ENCODE data around the gene SLC2A9.

The SLC2A9 gene

DNA sequence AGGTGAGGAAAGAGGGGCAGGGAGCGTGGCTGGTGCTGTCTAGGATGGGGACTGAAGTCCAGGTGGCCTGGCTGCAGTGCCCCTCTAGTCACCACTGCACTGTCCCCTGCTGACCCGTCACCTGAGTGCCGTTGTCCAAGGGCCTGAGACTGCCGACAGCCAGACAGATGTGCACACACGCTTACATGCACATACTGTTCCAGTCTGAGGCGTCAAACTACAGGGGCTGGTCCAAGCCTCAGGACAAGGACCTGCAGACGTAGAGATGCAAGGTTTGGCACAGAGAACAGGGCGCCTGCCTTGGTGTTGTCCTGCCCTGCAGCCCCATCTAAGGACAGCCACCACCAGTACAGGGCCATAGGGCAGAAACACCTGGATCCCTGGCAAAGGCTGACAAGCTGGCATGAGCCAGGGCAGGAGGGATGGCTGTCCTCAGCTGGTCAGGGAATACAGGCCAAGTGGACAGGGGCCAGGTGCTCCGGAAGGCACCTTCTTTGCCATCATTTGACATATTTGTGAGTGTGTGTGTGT lies 1.7 kb downstream of the SLC2A9 start:
- no peak for DNase-seq (ENCODE audit: low spot score)

DNA sequence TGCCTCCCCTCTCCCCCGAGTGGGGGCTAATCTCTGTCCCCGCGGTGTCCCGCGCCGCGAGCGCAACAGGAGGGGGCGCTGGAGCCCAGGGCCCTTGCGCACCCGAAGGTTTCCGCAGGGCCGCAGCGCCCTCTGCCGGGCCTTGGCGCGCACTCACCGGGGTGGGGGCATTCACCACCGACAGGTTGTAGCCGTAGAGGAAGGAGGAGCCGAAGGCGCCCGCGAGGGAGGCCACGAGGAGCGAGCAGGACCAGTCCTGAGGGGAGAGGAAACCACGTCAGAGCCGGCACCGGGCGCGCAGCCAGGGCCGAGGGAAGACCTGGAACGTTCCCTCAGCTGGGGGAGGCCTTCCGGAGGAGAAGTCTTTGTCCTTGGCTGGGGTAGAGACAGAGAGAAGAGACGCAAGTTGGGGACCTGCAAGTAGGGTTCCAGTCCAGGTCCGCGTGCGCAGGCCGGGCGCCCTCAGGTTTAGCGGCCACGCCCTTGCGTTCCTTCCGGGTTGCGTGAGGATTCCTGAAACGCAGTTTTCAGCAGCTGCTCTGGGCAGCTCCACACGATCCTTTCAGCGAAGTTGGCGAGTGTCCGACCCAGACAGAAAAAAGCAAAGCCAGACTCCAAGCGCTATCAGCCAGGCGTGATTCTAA lies 2.4 kb downstream of the SLC2A9 start:
- peak; percentile 87 for DNase-seq (ENCODE audit: low spot score)

- DNase-seq (ENCODE audit: low spot score) = no peak
Observed at GRCh38 chr4:10017037-10017893, 4.0 kb downstream of the SLC2A9 start.

- DNase-seq (ENCODE audit: low spot score) = no peak
Observed at GRCh38 chr4:10016169-10016568, 5.1 kb downstream of the SLC2A9 start.

DNA sequence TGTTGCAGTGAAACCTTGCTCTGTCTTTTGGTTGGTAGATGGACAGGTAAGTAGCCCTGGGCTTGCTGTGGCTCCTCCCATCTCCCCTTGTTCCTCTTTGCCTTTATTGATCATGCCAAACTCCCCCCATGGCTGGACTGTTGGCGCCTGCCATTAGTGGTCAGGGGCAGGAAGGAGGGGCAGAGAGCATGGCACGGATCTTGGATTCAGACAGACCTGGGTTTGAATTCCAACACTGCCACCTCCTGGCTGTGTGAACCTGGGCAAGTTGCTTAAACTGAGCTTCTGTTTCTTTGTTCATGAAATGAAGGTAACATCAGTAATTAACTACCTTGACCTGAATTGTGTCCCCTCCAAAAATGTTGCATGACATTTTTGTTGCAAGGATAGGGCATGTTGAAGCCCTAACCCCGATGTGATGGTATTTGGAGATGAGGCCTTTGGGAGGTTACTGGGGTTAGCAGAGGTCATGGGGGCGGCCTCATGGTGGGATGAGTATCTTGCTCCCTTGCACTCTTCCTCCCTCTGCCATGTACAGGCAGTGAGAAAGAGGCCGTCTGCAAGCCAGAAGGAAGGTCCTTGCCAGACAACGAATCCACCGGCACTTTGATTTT lies 6.0 kb downstream of the SLC2A9 start:
- no peak for DNase-seq (ENCODE audit: low spot score)

GRCh38 chr4:10013722-10014121 lies 7.6 kb downstream of the SLC2A9 start:
- no peak for DNase-seq (ENCODE audit: low spot score)

- DNase-seq (ENCODE audit: low spot score) = no peak
Observed at GRCh38 chr4:10011885-10012284, 9.4 kb downstream of the SLC2A9 start.

DNA sequence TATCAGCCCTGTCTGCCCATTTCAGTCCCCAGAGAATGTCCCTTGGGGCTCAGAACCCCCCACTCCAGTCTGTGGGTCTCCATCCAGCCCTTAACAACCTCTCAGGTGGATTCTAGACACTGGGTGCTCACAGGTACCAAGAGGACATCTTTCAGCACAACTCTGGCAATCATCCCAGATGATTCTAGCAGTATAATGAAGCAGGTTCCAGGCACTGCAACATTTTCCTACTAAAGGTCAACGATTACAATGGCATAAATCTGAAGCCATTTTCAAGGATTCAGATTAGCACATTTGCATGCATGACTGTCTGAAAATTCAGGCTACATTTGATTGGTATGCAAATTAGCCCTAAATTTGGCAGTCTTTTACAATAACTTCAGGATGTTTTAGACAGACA lies 10.0 kb downstream of the SLC2A9 start:
- no peak for DNase-seq (ENCODE audit: low spot score)

DNA sequence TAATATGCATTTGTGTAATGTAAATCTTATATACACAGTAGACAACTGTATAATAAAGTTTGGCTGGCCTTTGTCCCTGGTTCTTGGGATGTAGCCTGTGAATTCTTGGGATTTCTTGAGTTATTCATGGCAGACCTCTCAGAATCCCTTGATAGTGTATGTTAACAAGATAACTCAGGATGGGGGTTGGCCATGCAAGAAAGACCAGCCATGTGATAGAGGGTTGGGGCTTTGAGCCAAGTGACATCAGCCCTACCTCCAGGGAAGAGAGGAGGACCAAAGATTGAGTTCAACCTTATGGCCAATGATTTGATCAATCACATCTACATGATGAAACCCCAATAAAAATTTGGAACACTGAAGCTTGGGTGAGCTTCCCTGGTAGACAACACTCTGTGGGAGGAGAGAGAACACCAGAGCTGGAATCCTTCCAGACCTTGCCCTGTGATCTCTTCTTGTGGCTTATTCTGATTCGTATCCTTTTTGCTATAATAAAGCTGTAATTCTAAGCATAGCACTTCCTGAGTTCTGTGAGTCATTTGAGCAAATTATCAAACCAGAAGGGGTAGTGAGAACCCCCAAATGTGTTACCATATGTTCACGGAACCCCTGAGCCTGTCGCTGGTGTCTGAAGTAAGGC lies 11.3 kb downstream of the SLC2A9 start:
- DNase-seq (ENCODE audit: low spot score) = no peak

DNA sequence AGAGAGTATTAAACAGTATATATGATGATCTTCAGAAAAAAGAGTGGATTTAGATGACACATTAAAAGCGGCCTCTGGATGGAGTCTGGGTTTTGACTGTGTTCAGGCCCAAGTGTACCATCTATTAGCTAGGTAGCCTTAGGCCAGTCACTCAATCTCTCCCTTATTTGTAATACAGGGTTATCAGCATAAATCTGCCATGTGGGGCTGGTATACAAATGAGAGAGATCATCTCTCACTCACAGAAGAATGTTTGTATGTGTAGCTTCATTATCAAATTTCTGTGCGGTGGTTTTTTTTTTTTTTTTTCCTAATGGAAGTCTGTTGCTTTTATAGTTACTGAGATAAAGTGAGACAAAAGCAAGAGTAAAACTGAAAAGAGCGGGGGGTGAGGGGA lies 12.7 kb downstream of the SLC2A9 start:
- no peak for DNase-seq (ENCODE audit: low spot score)

DNA sequence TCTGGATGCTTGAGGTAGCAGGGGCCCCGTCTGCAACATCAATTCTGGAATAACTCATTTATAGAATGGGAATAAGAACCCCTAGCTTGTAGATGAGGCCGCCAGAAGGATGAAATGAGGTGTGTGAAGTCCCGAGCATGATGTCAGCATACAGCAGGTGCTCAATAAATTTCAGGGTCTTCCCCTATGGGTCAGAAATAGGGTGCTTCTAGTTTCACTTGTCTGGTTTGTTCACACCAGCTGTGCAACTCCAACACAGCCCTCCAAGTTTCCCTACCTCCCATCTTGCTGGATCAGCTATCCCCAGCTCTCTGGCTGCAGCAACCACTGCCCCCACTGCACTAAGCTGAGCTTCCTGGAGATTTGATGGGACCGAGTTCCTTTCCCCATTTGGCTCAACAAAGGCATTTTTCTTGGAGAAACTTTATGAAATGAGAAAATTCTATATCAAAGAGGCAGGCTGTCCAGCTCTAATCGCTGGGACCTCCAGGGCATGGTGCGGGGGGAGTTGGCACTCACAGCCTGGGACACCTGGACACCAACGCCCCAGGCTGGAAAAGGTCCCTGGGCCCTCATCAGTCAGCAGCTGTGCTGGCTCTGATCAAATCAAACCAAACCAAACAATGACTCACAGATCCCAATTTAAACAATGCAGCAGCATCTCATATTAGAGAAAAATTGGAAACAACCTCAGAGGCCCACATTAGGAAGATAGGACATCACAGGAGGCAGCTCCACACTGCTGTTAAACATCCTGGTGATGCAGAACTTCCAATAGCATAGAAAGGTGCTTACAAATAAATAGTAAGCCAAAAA lies 13.3 kb downstream of the SLC2A9 start:
- no peak for DNase-seq (ENCODE audit: low spot score)

- no peak for DNase-seq (ENCODE audit: low spot score)
Observed at GRCh38 chr4:10007436-10007740, 13.9 kb downstream of the SLC2A9 start.

DNA sequence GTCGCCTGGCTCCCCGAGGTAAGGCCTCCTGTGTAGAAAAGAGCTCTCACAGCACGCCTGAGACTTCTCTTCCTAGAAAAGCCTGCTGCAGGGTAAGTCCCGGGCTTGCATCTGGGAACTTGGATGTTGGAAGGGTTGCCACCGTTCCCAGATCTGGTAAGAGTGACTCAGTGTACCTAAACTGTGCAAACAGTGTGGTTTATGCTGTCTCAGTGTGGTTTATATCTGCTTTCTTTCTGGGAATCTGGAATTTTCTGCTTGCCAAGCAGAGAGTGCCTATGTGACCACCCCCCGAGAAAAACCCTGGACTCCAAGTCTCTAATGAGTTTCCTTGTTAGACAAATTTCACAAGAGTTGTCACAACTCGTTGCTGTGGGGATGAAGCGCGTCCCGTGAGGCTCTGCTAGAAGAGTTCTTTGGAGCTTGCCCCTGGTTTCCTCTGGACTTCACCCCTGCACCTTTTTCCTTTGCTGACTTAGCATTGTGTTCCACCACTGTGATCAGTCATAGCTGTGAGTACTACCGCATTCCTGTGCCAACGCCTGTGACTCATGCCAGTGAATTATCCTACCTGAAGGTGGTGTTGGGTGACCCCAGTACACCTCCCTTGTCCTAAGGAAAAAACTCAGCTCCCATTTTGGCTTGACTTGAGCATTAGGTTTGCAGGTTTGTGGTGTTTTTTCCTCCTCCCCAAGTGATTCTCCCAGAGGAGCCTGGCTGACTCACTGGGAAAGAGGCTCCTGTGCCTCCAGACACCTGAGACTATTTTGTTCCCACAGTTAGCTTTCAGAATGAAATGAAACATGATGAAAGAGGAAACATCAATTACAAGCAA lies 14.5 kb downstream of the SLC2A9 start:
- DNase-seq (ENCODE audit: low spot score) = no peak

DNA sequence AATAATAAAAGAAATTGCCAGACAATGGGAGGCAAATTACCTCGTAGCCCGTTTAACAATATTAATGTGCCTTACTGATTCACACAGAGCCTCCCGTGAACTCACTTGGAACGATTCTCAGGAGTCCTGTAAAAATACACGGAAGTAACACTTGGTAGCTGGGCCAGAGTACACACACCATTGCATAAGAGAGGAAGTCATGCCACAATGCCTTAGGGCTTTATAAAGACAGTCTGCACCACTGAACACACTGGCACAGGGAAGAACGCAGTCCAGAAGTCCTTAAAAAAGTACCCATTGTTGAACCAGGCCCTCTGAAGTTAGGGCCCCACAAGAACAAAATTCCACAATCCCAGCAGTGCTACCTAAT lies 15.1 kb downstream of the SLC2A9 start:
- DNase-seq (ENCODE audit: low spot score) = no peak

GRCh38 chr4:10005632-10006031 lies 15.7 kb downstream of the SLC2A9 start:
- no peak for DNase-seq (ENCODE audit: low spot score)

GRCh38 chr4:10003666-10004065 lies 17.6 kb downstream of the SLC2A9 start:
- no peak for DNase-seq (ENCODE audit: low spot score)

DNA sequence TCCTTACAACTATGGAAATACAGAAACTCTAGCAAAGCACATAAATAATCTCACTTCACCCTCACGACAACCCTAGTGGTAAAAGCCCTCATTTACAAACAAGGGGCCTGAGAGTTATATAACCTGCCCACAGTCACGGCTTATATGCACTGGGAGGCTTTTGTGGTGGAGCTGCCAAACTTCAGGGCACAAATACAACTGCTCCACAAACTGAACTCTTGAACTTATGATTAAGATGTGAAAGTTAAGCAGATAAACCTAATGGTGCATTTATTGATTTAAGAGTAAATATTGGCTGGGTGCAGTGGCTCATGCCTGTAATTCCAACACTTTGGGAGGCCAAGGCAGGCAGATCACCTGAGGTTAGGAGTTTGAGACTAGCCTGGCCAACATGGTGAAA lies 19.0 kb downstream of the SLC2A9 start:
- DNase-seq (ENCODE audit: low spot score) = no peak

- no peak for DNase-seq (ENCODE audit: low spot score)
Observed at GRCh38 chr4:10001757-10002156, 19.5 kb downstream of the SLC2A9 start.

GRCh38 chr4:9999956-10000561 lies 21.2 kb downstream of the SLC2A9 start:
- DNase-seq (ENCODE audit: low spot score) = no peak

GRCh38 chr4:9997886-9998285 lies 23.4 kb downstream of the SLC2A9 start:
- DNase-seq (ENCODE audit: low spot score) = no peak

Data from putamen (tissue), 1 donor.